HCT116 (cell line): ENCODE data around the gene INPP4A. TPM values are rescaled to one million over a fixed set of nuclear protein-coding genes. Genes with fewer than 3 reads are reported as not detected.

ENCODE experiments used
- ATAC-seq: fragments of 200-7000 bp; cut with Tn5 transposase; 2 replicates; pipeline ENCODE4 v1.9.1; 2020; ENCODE audit warnings: mild to moderate bottlenecking, moderate library complexity
- BruUV-seq: library from RNA; stranded (reverse); fragments of 400-500 nt; replicated peaks from 2 replicates; lab custom pipeline; 2021; lab: Mats Ljungman, UMichigan
- CTCF ChIA-PET: fragments of 300-600 bp; sonication (Branson Sonifier 250); formaldehyde crosslinking; loops from one replicate; lab custom pipeline; 2021; ENCODE audit warnings: antibody characterized with exemption; lab: Charles Lee
- POLR2A ChIA-PET: fragments of 300-600, 350-600 bp; sonication (Branson Sonifier 250); formaldehyde crosslinking; loops from one replicate; lab custom pipeline; 2021; ENCODE audit warnings: antibody characterized with exemption; lab: Charles Lee
- RAD21 ChIA-PET, 2 experiments: fragments of 300-600 bp; sonication (Branson Sonifier 250); formaldehyde crosslinking; loops; one replicate each; lab custom pipeline; 2023; ENCODE audit warnings: low total read pairs in 2 of 2; ENCODE audit not compliant: uncharacterized antibody in 2 of 2, unreplicated experiment in 2 of 2, low non-redundant PET in 1 of 2; lab: Charles Lee
- DNase-seq: peaks from one replicate; pipeline ENCODE4 v3.0.0-alpha.2; 2010; ENCODE audit warnings: low read depth, low spot score
- H2AFZ ChIP-seq: fragments of 200-600 bp; shearing (Covaris generic), sonication (generic); 2 replicates; pipeline ENCODE4 v1.6.1; 2017; ENCODE audit warnings: low read depth, mixed run types, mixed read lengths, antibody characterized with exemption, low read length; ENCODE audit not compliant: poor library complexity, severe bottlenecking
- H3K27ac ChIP-seq: 2 replicates; pipeline ENCODE4 v1.5.1; 2012; ENCODE audit warnings: low read depth, low read length
- H3K27me3 ChIP-seq: fragments of 200-600 bp; sonication (generic); 2 replicates; pipeline ENCODE4 v1.6.1; 2016; ENCODE audit warnings: mixed run types, low read length, mixed read lengths; ENCODE audit not compliant: insufficient read depth
- H3K36me3 ChIP-seq, 2 experiments: fragments of 200-500 bp in 1 of 2; fragments of 200-600 bp in 1 of 2; sonication (Bioruptor generic) in 1 of 2; sonication (generic) in 1 of 2; 2 replicates each; pipeline versions ENCODE4 v1.5.1 to v1.6.1; 2014 to 2016; ENCODE audit warnings: low read length in 2 of 2, inconsistent platforms in 1 of 2, mixed read lengths in 1 of 2, mixed run types in 1 of 2; ENCODE audit not compliant: insufficient read depth in 2 of 2, control insufficient read depth in 1 of 2
- H3K4me1 ChIP-seq, 2 experiments: fragments of 200-600 bp in 1 of 2; sonication (generic) in 1 of 2; 2 replicates each; pipeline versions ENCODE4 v1.5.1 to v1.6.1; 2012 to 2017; ENCODE audit warnings: low read length in 2 of 2, inconsistent platforms in 1 of 2, mild to moderate bottlenecking in 1 of 2, mixed read lengths in 1 of 2, mixed run types in 1 of 2, moderate library complexity in 1 of 2; ENCODE audit not compliant: insufficient read depth in 2 of 2, control insufficient read depth in 1 of 2
- H3K4me2 ChIP-seq: fragments of 200-600 bp; sonication (generic); 2 replicates; pipeline ENCODE4 v1.6.1; 2017; ENCODE audit warnings: mixed run types, low read length, mixed read lengths
- H3K4me3 ChIP-seq, 2 experiments: fragments of 200-600 bp in 1 of 2; sonication (generic) in 1 of 2; replicated peaks in 1 of 2; 2 replicates each; pipeline ENCODE4 v1.5.1; 2011 to 2016; ENCODE audit warnings: low read length in 2 of 2, control low read depth in 1 of 2, low read depth in 1 of 2, mild to moderate bottlenecking in 1 of 2, mixed read lengths in 1 of 2, mixed run types in 1 of 2
- H3K79me2 ChIP-seq: fragments of 200-600 bp; sonication (generic); 2 replicates; pipeline ENCODE4 v1.6.1; 2017; ENCODE audit warnings: mild to moderate bottlenecking, mixed run types, low read length, moderate library complexity, mixed read lengths; ENCODE audit not compliant: insufficient read depth
- H3K9ac ChIP-seq: fragments of 200-600 bp; sonication (generic); 2 replicates; pipeline ENCODE4 v1.6.1; 2016; ENCODE audit warnings: low read length, mixed read lengths
- H3K9me2 ChIP-seq: fragments of 200-600 bp; sonication (generic), shearing (Covaris generic); 2 replicates; pipeline ENCODE4 v1.6.1; 2017; ENCODE audit warnings: mixed run types, mild to moderate bottlenecking, moderate library complexity; ENCODE audit not compliant: insufficient read depth
- H3K9me3 ChIP-seq, 2 experiments: fragments of 200-500 bp in 1 of 2; fragments of 200-600 bp in 1 of 2; sonication (Bioruptor generic) in 1 of 2; sonication (generic) in 1 of 2; 2 replicates each; pipeline ENCODE4 v1.6.1; 2014 to 2017; ENCODE audit warnings: low read length in 2 of 2, mixed read lengths in 2 of 2, inconsistent platforms in 1 of 2, low read depth in 1 of 2, mild to moderate bottlenecking in 1 of 2, mixed run types in 1 of 2, moderate library complexity in 1 of 2; ENCODE audit not compliant: control insufficient read depth in 1 of 2, insufficient read depth in 1 of 2
- H4K20me1 ChIP-seq: fragments of 200-600 bp; sonication (generic), shearing (Covaris generic); 2 replicates; pipeline ENCODE4 v1.6.1; 2017; ENCODE audit warnings: mixed run types, mild to moderate bottlenecking, moderate library complexity; ENCODE audit not compliant: insufficient read depth
- CEBPB ChIP-seq: IDR thresholded peaks from 2 replicates; pipeline ENCODE4 v1.6.1; 2012; ENCODE audit warnings: low read depth
- EGR1 ChIP-seq: IDR thresholded peaks from 2 replicates; pipeline ENCODE4 v1.6.1; 2012; ENCODE audit warnings: low read depth
- ELF1 ChIP-seq: IDR thresholded peaks from 2 replicates; pipeline ENCODE4 v1.6.1; 2012; ENCODE audit warnings: low read depth, borderline replicate concordance
- EZH2phosphoT487 ChIP-seq: fragments of 200-600 bp; IDR thresholded peaks from 2 replicates; pipeline ENCODE4 v1.6.1; 2018; ENCODE audit warnings: antibody characterized with exemption, borderline replicate concordance
- FOSL1 ChIP-seq: IDR thresholded peaks from 2 replicates; pipeline ENCODE4 v1.6.1; 2012; ENCODE audit warnings: low read depth
- JUND ChIP-seq: IDR thresholded peaks from 2 replicates; pipeline ENCODE4 v1.6.1; 2012
- REST ChIP-seq: IDR thresholded peaks from 2 replicates; pipeline ENCODE4 v1.6.1; 2012; ENCODE audit warnings: low read depth
- SIN3A ChIP-seq: IDR thresholded peaks from 2 replicates; pipeline ENCODE4 v1.6.1; 2012; ENCODE audit warnings: low read depth
- ZBTB33 ChIP-seq: IDR thresholded peaks from 2 replicates; pipeline ENCODE4 v1.6.1; 2011; ENCODE audit warnings: mild to moderate bottlenecking, low read length, moderate library complexity; ENCODE audit not compliant: insufficient replicate concordance; ENCODE audit errors: extremely low read depth
- ZNF274 ChIP-seq: fragments of 200-500 bp; sonication (Bioruptor generic); IDR thresholded peaks from 2 replicates; pipeline ENCODE4 v1.6.1; 2014; ENCODE audit warnings: mild to moderate bottlenecking, low read depth, low read length, inconsistent platforms
- intact Hi-C: fragments of 100-400 bp; cut with micrococcal nuclease; formaldehyde crosslinking; loops from 2 replicates; pipeline ENCODE4 v1.10.0; 2022
- total RNA-seq: library from RNA; stranded (reverse); gene quantifications from one replicate; pipeline ENCODE4 v1.2.1, GENCODE V29; 2021; ENCODE audit not compliant: unreplicated experiment
- TF ChIP-seq, protein P1 (sequence below), 3 experiments: fragments of 200-600 bp in 1 of 3; sonication (generic) in 1 of 3; IDR thresholded peaks in 2 of 3; conservative IDR thresholded peaks in 1 of 3; 2 replicates each; pipeline ENCODE4 v1.5.1; 2012 to 2017; ENCODE audit warnings: low read depth in 2 of 3, low read length in 2 of 3, antibody characterized with exemption in 1 of 3, borderline replicate concordance in 1 of 3, control low read depth in 1 of 3, mild to moderate bottlenecking in 1 of 3, mixed read lengths in 1 of 3, mixed run types in 1 of 3, moderate library complexity in 1 of 3; ENCODE audit not compliant: insufficient read depth in 1 of 3

INPP4A gene
- total RNA-seq, 1 experiment from 2014 or later = 18.5 TPM

DNA sequence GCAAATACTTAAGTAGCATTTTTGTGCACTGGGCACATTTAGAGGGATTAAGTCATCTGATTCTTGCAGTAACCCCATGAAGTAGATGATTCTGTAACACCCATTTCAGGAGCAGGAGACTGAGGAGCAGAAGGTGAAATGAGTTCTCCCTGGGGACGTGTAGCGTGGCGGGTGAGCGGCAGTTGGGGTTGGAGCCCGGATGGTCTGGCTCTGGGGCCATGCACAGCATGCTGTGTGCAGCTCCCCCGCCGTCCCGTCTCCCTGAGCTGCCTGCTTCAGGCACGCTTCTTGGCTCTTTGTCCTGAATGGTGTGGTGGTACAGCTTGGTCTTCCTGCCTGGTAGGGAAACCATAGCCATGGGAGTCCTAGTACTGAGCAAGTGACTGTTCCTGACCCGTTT lies 32.4 kb downstream of the INPP4A start:
- Histone ChIP-seq H3K79me2 (peaks cover 10% of the 10 kb centered on the region; the same call in 1 of the 2 replicates), H4K20me1 (no peaks in the 10 kb centered on the region), H3K27me3 (no peaks in the 10 kb centered on the region), H3K4me3 (no peak overlapping the region), H3K9me3 (no peaks in the 10 kb centered on the region), H3K36me3 (no peaks in the 10 kb centered on the region), H3K9me2 (no peaks in the 10 kb centered on the region), H3K4me1 (no peaks in the 10 kb centered on the region; a peak in 1 of 4 replicates), H3K27ac (no peak overlapping the region), H2AFZ (no peak overlapping the region), H3K4me2 (no peak overlapping the region), H3K9ac (no peak overlapping the region)
- ChIA-PET RAD21 (no interaction called here), CTCF (no interaction called here), POLR2A (no interaction called here)
- intact Hi-C loops = no loop called here
- no TSS peak for BruUV-seq
- DNase-seq (no peak), ATAC-seq (no peak)
- no peak for TF ChIP-seq ELF1

DNA sequence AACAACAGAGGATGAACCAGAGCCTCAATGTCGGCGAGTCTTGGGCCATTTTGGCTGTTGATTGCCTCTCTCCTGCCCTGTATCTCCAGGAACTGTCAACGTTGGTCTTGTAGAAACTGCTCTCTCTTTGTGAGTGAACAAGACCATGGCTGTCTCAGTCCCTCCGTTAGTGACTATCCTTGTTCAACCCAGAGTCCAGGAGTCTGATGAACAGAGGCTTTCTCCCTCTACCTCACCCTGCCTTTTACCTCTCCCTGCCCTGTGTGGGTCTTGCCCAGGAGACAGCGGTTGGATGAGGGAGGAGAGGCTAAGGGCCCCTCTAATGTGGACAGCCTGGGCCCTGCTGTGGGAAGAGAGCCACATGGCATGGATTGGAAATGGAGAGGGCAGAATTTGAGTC lies 32.8 kb downstream of the INPP4A start:
- Histone ChIP-seq H3K4me1 (no peaks in the 10 kb centered on the region; a peak in 1 of 4 replicates), H3K79me2 (peaks cover 8% of the 10 kb centered on the region; the same call in 1 of the 2 replicates)
- ATAC-seq = no peak

More for the DNA sequence above, 32.8 kb downstream of the INPP4A start:
- Histone ChIP-seq H3K27me3 (no peaks in the 10 kb centered on the region), H3K4me3 (no peak overlapping the region), H3K9me2 (no peaks in the 10 kb centered on the region), H3K4me2 (no peak overlapping the region), H2AFZ (no peak overlapping the region), H3K27ac (no peak overlapping the region), H4K20me1 (no peaks in the 10 kb centered on the region), H3K36me3 (no peaks in the 10 kb centered on the region), H3K9me3 (no peaks in the 10 kb centered on the region), H3K9ac (no peak overlapping the region)
- no TSS peak for BruUV-seq
- ChIA-PET RAD21 (no interaction called here), POLR2A (no interaction called here), CTCF (no interaction called here)
- no peak for DNase-seq
- TF ChIP-seq SIN3A (no peak), FOSL1 (no peak), EZH2phosphoT487 (no peak), EGR1 (no peak), REST (no peak), ZNF274 (no peak), ELF1 (no peak), CEBPB (no peak), ZBTB33 (no peak), JUND (no peak)
- TF ChIP-seq, protein P1, sequence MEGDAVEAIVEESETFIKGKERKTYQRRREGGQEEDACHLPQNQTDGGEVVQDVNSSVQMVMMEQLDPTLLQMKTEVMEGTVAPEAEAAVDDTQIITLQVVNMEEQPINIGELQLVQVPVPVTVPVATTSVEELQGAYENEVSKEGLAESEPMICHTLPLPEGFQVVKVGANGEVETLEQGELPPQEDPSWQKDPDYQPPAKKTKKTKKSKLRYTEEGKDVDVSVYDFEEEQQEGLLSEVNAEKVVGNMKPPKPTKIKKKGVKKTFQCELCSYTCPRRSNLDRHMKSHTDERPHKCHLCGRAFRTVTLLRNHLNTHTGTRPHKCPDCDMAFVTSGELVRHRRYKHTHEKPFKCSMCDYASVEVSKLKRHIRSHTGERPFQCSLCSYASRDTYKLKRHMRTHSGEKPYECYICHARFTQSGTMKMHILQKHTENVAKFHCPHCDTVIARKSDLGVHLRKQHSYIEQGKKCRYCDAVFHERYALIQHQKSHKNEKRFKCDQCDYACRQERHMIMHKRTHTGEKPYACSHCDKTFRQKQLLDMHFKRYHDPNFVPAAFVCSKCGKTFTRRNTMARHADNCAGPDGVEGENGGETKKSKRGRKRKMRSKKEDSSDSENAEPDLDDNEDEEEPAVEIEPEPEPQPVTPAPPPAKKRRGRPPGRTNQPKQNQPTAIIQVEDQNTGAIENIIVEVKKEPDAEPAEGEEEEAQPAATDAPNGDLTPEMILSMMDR (IDR thresholded peaks at IDR 0.05 in 2 of 3, conservative IDR thresholded peaks at IDR 0.05 in 1 of 3; ENCODE audit: borderline replicate concordance in 1 of 3, insufficient read depth in 1 of 3, low read depth in 2 of 3, low read length in 2 of 3) = no peak
- intact Hi-C loops = no loop called here
